RCC 7860 (cell line): ENCODE measurements around the gene USP3.
"Not testable (repeated sequence)": the region's sequence is repeated elsewhere in the genome, so short reads cannot be mapped to it uniquely, and the experiment has no call there.

Source experiments
- DNase-seq: peaks from one replicate; pipeline ENCODE4 v3.0.0-alpha.2; 2015; ENCODE audit warnings: low spot score
- FAIRE-seq: peaks from 2 replicates; lab custom pipeline; 2012; peaks lifted over from hg19 to GRCh38; lab: Jason Lieb, UNC

Gene USP3

GRCh38 chr15:63509955-63510940, 5.9 kb downstream of the USP3 start:
- DNase-seq, result peak; percentile 32
- FAIRE-seq, result peak; percentile 82

DNA sequence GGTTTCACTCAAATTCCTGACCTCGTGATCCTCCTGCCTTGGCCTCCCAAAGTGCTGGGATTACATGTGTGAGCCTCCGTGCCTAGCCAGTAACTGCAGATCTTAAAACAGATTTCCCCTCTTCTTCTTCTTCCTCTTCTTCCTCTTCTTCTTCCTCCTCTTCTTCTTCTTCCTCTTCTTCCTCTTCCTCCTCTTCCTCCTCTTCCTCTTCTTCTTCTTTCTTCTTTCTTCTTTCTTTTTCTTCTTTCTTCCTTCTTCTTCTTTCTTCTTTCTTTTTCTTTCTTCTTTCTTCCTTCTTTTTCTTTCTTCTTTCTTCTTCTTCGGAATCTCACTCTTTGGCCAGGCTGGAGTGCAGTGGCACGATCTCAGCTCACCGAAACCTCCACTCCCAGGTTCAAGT, 7.8 kb downstream of the USP3 start:
- no peak for DNase-seq
- no peak for FAIRE-seq

DNA sequence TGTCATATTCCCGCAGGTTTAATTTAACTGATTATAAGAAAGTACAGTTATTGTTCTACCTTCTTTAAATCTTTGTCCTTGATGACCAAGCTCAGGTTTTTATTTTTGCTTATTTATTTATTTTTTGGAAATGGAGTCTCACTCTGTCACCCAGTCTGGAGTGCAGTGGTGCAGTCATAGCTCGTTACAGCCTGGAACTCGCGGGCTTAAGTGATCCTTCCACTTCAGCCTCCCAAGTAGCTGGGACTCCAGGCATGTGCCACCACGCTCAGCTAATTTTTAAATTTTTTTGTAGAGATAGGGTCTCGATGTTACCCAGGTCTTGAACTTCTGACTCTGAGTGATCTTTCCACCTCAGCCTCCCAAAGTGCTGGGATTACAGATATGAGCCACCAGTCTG, 8.9 kb downstream of the USP3 start:
- FAIRE-seq, result no peak
- DNase-seq, result no peak

DNA sequence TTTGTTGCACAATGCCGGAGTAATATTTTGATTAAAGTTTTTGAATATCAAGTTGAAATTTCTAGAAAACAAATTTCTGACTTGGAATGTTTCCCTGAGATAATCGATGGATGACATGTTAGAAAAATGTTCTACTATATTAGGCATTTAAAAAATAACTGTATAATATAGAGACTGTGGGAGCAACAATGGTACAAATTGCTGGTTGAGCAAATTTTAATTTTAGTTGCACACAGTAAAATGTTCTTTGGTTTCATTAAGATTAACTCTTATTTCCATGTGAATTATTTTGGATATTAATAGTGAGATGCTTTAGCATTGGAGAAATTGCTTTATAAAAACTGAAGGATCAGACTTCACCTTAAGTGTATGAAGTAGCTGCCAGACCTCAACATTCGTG, 9.3 kb downstream of the USP3 start:
- FAIRE-seq (no peak), DNase-seq (no peak)

GRCh38 chr15:63514531-63514943, 10.1 kb downstream of the USP3 start:
- FAIRE-seq (no peak), DNase-seq (no peak)

- DNase-seq, result no peak
- no peak for FAIRE-seq
Observed at GRCh38 chr15:63517202-63517601, 12.8 kb downstream of the USP3 start.

DNA sequence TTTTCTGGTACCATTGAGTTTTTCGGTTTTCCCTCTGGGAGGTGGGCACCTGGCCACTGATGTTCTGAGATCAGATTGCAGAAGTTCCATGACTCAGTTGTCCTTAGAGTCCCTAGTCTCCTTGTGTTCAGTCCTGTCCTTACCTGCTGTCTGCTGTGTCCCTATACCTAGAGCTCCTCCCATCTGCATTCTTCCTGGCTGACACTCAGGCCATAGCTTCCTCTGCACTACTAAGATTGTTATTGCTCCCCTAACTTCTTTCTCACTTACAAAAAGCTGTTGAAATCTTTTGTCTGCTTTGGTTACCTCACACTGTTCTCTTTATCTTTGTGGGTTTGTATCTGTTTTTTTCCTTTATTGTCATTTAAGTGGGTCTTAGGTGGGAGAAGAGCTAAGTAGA, 13.2 kb downstream of the USP3 start:
- DNase-seq (no peak), FAIRE-seq (no peak)

GRCh38 chr15:63519041-63519440, 14.6 kb downstream of the USP3 start:
- FAIRE-seq (no peak), DNase-seq (no peak)

- FAIRE-seq, result no peak
- no peak for DNase-seq
Observed at GRCh38 chr15:63519548-63520178, 15.3 kb downstream of the USP3 start.

GRCh38 chr15:63520462-63520861, 16.1 kb downstream of the USP3 start:
- FAIRE-seq, DNase-seq: not testable (repeated sequence)

- FAIRE-seq, result no peak
Observed at GRCh38 chr15:63522225-63522578, 17.8 kb downstream of the USP3 start.

DNA sequence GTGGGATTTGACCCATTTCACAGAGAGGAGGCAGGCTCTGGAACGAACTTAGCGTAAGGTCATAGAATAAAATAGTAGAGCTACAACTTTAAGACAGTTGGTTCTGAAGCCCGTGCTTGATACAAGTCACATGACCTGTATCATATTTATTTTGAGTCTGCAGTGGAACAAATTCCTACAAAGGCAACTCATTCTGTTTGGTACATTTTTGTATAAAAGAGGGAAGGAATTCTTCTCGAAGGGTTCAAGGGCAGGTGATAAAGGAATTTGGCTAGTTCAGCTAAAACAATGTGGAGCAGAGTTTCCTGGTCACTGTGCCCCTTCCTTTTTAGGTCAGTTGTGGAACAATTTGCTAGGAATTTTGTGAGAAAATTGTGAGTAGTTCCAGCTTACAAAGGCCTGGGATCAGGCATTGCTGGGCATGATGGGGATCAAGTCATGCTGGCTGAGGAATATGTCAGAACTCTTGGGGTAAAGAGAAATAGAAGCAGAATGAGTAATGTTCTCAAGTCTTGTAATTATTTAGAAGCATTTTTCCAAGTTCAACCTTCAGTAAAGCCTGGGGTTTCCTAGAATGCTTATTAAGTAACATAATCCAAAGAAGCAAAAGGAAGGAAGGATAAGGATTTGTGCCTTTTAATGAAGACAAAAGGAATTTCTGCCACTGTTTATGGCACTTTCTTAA, 19.1 kb downstream of the USP3 start:
- DNase-seq (no peak), FAIRE-seq (no peak)

More at GRCh38 chr15:63522225-63522578, 17.8 kb downstream of the USP3 start:
- no peak for DNase-seq

- DNase-seq, result no peak
- FAIRE-seq, result no peak
Observed at GRCh38 chr15:63524316-63525015, 20.1 kb downstream of the USP3 start.

- no peak for FAIRE-seq
Observed at GRCh38 chr15:63526401-63526800, 22.0 kb downstream of the USP3 start.

DNA sequence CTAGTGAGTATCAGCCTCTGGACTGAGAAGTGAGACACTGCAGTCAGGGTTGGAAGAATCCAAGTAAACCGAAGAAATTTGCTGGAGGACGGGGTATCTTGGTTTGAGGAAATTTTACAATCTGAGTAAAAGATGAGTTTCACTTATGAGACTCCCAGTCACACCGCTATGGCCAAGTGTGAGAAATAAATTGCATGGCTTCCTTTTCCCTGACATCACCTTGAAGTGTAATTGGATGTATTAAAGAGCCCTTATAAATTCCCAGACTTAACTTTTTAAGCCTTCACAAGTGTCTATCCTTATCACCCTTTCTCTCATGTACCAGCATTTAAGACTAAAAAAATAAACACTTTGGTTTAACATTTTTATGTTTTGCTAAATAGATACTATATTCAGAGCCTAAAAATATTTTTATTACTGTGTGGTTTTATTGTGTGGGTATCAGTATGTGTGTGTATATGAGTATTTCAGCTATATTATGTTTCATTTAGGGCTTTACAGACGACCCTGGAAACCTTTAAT, 23.8 kb downstream of the USP3 start:
- FAIRE-seq, result no peak

More at GRCh38 chr15:63526401-63526800, 22.0 kb downstream of the USP3 start:
- DNase-seq, result no peak

GRCh38 chr15:63530235-63530634, 25.8 kb downstream of the USP3 start:
- DNase-seq (no peak), FAIRE-seq (no peak)

More for the DNA sequence above, 23.8 kb downstream of the USP3 start:
- DNase-seq, result no peak

- no peak for FAIRE-seq
Observed at GRCh38 chr15:63530752-63531299, 26.4 kb downstream of the USP3 start.

GRCh38 chr15:63531586-63531985, 27.2 kb downstream of the USP3 start:
- FAIRE-seq (no peak), DNase-seq (no peak)

More at GRCh38 chr15:63530752-63531299, 26.4 kb downstream of the USP3 start:
- no peak for DNase-seq

DNA sequence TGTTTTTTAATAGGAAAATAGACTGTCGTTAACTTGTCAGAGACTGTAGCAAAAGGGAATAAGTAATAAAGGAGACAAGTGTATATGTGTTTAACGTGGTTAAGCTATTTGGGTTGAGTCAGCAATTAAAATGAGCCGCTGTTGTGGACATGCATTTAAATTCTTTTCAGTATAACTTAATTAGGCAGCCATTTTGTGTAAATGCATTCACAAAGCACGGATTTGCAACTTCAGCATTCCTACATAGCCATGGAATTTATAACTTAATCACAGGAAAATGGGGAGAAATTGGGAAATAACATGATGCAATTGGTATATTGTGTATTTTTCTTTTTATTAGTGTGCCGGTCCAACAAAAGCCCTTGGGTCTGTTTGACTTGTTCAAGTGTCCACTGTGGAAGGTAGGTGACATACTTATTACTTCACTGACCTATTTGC, 27.9 kb downstream of the USP3 start:
- FAIRE-seq, result no peak
- DNase-seq, result no peak

GRCh38 chr15:63534888-63535287, 30.5 kb downstream of the USP3 start:
- FAIRE-seq, DNase-seq: not testable (repeated sequence)
